Middle frontal gyrus (tissue), 1 donor: ENCODE measurements around the gene PEAR1.

Experiments
- DNase-seq: peaks from one replicate; pipeline ENCODE4 v3.0.0-alpha.2; 2015; ENCODE audit warnings: low spot score; ENCODE audit errors: extremely low spot score

Gene PEAR1

GRCh38 chr1:156893048-156893953 lies at the start of gene PEAR1:
PEAR1 (plus strand) TSS chr1:156893718; CDS start chr1:156903927, 10,209 bp downstream.
- DNase-seq = no peak

GRCh38 chr1:156844102-156844501 lies 49.4 kb upstream of the PEAR1 start:
- DNase-seq = no peak

GRCh38 chr1:156844638-156845037 lies 48.9 kb upstream of the PEAR1 start:
- DNase-seq = no peak

- DNase-seq = no peak
Measured at GRCh38 chr1:156845055-156845952, 48.2 kb upstream of the PEAR1 start.

- DNase-seq = no peak
Measured at GRCh38 chr1:156845953-156846545, 47.5 kb upstream of the PEAR1 start.

- DNase-seq = no peak
Measured at GRCh38 chr1:156846643-156847042, 46.9 kb upstream of the PEAR1 start.

GRCh38 chr1:156847591-156848460 lies 45.7 kb upstream of the PEAR1 start:
- DNase-seq = no peak

- DNase-seq = no peak
Measured at GRCh38 chr1:156848461-156849150, 44.9 kb upstream of the PEAR1 start.

GRCh38 chr1:156849151-156849496 lies 44.4 kb upstream of the PEAR1 start:
- DNase-seq = no peak

- DNase-seq = no peak
Measured at GRCh38 chr1:156851779-156852417, 41.6 kb upstream of the PEAR1 start.

GRCh38 chr1:156852418-156852874 lies 41.1 kb upstream of the PEAR1 start:
- no peak for DNase-seq

- DNase-seq = no peak
Measured at GRCh38 chr1:156853761-156854160, 39.8 kb upstream of the PEAR1 start.

GRCh38 chr1:156854634-156855033 lies 38.9 kb upstream of the PEAR1 start:
- no peak for DNase-seq

- no peak for DNase-seq
Measured at GRCh38 chr1:156856282-156856785, 37.2 kb upstream of the PEAR1 start.

- DNase-seq = no peak
Measured at GRCh38 chr1:156857532-156857931, 36.0 kb upstream of the PEAR1 start.

- DNase-seq = no peak
Measured at GRCh38 chr1:156858555-156858956, 35.0 kb upstream of the PEAR1 start.

GRCh38 chr1:156858959-156859522 lies 34.5 kb upstream of the PEAR1 start, which contains the start of gene INSRR:
INSRR (minus strand) TSS chr1:156859117; CDS start chr1:156858621, 496 bp downstream.
- no peak for DNase-seq

GRCh38 chr1:156859523-156860112 lies 33.9 kb upstream of the PEAR1 start:
- no peak for DNase-seq
